HG02571 (cell line): ENCODE results near the gene PRKCA.
"Not testable (repeated sequence)": the region's sequence is repeated elsewhere in the genome, so short reads cannot be mapped to it uniquely, and the experiment has no call there.

Source experiments
- ATAC-seq: cut with Tn5 transposase; IDR thresholded peaks from one replicate; pipeline ENCODE4 v1.9.1; 2021; ENCODE audit warnings: mild to moderate bottlenecking, moderate library complexity; ENCODE audit not compliant: unreplicated experiment

The PRKCA gene

DNA sequence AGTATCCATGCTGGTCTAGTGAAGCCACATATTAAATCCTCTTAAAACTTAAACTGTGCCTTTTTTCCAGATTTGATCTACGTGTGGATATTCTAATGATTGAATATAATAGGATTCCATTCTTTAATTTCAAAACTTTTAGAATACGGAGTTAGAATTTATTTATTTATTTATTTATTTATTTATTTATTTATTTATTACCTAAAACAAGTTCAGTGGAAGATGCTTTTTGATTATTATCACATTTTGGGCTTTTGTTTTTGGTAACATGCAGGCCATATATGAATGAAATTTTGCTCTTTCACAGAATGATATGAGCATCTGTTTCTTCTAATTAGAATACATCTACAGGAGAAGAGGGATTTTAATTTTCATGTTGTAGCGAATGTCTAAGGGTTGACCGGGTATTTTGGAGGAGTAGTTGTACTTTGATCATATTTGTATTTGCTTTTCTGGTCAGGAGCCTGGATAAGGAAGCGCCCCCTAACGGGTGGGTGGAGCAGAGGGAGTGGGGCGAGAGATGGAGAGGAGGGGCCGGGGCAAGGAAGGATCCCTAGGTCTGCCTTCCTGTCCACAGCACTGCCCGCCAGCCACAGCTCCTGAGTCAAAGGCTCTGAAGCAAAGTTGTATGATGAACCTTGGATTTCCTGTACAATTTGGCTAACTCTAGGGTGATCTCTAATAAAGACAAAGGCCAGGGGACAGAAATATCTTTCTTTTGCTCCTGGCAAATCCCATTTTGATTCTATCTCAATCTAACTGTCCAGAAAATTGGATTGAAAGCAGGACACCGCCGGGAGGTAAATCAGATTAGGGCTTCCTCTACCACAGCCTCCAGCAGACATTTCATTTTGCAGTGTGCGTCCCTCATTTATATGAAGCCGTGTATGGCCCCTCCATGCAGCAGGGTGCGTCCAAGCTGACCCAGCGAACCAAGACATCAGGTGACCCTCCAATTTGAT lies 149.1 kb downstream of the PRKCA start:
- no peak for ATAC-seq

DNA sequence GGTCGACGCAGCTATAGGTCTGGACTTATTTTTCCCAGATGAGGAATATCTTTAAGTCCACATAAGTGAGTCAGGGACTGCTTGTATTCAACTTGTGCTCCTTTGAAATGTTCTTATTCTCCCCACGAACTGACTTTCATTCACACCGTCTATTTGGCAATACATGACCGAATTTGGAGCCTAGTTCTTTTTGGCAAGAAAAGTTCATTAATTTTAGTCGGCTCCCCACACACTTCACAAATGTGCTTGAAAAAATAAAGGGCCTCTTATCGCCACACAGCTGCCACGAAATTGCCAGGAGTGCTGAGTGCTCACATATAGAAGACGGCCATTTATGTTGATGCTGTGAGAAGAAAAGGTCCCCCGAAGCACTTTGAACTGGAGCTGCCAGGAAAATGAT lies 152.6 kb downstream of the PRKCA start:
- no peak for ATAC-seq

DNA sequence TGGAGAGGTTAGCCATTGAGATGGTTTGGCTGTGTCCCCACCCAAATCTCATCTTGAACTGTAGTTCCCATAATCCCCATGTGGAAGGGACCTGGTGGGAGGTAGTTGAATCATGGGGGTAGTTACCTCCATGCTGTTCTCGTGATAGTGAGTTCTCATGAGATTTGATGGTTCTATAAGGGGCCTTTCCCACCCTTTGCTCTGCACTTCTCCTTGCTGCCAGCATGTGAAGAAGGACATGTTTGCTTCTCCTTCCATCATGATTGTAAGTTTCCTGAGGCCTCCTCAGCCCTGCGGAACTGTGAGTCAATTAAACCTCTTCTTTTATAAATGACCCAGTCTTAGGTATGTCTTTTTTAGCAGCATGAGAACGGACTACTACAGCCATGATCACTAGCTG lies 155.1 kb downstream of the PRKCA start:
- not testable (repeated sequence) for ATAC-seq

DNA sequence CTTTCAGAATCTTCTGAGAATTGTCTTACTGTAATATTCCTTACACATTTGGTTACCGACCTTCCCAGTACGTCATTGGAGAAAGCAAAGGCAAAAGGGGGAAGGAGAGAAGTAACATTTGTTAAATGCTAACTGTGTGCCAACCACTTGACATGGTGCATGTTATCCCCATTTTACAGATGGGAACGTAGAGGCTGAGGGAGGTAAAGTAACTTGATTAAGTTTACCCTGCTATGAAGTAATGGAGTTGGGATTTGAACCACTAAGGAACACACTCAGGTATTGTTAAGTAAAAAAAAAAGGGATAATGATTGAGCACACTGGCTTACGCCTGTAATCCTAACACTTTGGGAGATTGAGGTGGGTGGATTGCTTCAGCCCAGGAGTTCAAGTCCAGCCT lies 156.4 kb downstream of the PRKCA start:
- ATAC-seq, result no peak

DNA sequence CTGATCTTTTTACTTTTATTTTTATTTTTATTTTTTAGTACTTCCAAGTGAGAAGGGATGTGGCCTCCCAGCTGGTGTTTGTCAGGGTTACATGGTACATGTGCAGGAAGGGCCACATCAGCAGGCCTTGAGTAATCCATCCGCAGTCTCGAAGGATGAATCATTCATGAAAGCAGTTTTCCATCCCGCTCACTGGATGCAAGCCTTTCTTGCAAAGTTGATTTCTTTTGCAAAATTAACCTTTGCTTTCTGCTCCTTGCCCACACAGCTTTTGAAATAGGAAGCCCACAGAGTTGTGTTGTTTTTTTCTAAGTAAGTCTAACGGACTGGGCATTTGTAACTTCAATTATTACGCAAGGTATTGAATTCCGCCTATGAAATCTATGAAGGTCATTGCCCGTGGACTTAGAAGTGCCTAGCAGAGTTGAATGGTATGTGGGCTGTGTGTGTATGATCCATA lies 157.4 kb downstream of the PRKCA start:
- no peak for ATAC-seq

DNA sequence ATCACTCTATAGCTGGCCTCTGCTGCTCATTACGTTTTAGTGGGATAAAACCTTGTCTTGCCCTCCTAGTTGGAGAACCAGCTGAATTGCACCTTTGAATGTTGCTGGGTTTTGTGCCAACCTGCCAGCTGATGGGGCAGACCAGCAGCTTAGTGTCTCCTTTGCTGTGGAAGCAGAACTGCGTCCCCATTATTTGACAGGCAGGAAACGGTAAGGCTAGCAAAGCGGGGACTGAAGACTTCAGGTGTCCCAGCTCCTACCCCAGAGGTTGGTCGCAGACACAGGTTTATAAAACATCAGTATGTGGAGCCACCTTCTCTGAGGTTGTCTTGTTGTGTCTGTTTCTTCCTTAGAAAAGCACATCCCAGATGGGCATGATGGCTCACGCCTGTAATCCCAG lies 158.1 kb downstream of the PRKCA start:
- no peak for ATAC-seq

DNA sequence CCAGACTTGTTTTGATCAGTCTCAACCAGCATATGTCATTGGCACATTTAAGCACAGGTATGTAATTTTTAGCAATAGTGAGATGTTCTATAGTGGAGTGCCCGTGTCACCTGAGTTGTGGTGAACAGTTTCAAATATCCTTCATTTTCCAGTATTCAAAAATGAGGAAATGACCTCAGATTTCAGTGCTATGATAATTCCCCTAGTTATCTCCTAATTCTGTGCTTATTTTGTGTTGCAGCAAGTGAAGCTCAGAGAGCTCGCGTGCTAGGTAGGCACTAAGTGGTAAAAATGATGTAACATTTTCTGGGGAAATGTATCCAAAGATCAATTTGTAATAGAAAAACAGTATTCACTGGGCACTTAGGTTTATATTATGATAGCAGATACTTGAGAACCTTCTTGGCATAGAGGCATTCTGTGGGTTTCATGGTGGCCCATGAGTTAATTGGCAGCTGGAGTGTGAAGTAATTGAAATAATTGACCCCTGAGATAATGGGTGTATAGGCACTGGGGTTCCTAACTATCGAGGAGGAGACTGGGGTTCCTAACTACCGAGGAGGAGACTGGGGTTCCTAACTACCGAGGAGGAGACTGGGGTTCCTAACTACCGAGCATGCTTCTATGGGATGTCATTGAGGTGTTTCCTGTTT lies 159.1 kb downstream of the PRKCA start:
- ATAC-seq, result no peak

DNA sequence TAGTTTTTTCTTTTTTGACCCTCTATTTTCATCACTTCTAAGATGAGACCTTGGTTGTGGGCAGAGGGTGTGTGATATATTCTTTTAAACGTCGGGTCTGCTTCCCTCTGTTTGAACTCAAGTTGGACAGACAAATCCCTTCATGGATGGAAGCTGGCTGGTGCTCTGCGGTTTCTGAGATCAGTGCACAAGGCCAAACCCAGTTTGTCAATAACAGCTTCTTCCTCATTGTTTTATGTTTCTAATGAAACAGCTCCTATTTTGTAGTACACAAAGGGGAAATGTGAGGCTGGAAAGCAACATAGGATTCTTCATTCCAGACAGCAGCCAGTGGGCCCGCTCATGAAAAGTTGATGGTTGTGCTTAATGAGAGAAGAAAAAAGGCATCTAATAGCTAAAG lies 159.6 kb downstream of the PRKCA start:
- ATAC-seq, result no peak

DNA sequence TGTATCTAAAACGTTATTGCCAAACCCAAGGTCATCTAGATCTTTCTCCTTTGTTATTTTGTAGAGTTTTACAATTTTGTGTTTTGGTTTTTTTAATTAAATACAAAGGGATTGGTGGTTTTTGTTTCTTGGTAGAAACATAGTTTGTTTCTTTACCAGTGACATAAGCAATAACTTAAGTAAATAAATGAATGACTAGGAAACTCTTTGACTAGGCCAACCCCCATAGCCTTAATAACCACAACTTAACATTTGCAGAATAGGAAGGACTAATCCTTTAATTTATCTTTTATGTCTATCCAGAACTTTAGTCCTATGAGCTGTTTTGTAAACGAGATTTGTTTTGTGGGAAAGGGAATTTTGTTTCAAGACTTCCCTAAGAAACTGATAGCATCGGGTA lies 162.5 kb downstream of the PRKCA start:
- no peak for ATAC-seq

DNA sequence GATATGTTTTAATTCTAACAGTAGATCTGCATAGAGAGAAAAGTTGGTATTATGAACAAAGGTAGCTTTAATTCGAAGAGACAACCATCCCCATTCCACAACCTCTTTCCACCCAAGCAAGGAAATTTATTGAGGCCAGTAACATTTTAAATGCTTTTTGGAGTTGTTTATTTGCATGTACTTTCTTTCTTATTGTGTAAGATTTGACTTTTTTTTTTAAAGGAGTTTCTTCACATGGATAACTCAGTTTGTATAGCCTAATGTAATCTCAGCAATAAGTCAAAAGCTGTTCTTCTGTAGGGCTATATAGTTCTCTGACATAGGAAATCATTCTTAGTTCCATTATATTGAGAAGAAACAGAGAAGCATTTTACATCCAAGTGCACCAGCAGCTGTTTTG lies 163.3 kb downstream of the PRKCA start:
- no peak for ATAC-seq

DNA sequence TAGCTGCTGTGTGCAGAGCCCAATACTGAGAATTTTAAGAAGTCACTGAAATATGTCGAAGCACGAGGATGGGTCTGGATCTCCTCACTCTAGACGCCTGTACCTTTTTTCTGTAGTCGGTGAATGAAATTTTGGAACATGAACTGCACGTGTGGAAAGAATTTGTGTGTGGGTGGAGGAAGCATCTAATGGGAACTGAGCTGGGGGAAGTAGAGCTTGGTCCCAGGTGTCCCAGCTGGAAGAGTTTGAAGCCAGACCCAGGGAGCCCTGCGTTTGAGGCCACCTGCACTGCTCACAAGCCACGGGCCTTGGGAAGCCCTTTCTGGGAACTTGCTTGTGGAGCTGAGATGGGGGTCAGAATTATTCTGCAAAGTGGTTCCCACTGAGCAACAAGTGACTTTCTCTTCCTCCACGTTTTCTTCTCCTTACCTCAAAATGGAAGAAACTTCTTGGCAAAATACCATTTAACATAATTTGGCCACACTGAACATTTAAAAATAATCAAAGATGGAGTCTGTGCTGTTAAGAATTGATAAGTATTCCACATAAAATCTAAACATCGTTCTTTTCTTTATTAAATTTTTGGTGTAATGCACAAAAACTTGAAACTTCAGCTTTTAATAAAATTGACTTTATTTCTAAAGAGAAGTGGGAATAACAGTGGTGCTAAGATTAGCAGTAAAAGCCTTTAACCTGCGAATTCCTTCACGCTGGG lies 163.8 kb downstream of the PRKCA start:
- ATAC-seq, result no peak

DNA sequence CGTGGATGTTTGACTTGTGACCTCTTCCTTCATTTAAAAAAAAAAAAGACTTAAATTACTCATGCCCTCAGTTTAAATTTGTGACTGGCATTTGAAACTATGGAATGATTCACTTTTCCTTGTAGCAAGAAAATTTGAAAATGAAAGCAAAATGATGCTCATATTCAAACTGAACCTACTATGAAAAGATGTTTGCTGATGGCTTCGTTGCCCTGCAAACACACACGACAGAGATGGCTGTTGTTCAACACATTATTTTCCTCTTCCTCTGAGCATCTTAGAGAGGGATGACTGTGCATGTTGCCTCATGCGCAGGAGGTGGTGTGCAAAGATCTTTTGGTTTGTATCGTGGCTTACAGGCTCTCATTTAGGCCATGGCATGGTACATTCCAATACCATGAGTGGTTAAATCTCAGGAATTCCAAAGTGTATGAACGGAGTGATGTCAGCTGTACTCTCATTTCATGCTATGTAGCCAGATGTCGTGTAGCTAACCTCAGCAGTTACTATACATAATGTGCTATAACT lies 164.5 kb downstream of the PRKCA start:
- no peak for ATAC-seq

DNA sequence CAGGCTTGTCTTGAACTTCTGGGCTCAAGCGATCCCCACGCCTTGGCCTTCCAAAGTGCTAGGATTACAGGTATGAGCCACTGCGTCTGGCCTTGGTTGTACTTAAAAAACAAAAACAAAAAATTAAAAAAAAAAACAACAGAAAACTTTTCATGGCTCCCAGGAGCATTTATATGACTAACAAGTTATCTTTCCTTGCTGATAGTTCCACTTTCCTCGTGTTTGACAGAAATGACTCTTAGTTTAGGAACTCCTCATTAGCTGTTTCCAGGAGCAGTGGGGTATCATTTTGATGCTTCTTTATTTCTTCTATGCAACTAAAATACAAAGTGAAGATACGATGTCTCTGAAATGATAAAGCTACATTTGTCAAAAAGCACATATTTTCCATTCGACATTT lies 165.4 kb downstream of the PRKCA start:
- no peak for ATAC-seq

DNA sequence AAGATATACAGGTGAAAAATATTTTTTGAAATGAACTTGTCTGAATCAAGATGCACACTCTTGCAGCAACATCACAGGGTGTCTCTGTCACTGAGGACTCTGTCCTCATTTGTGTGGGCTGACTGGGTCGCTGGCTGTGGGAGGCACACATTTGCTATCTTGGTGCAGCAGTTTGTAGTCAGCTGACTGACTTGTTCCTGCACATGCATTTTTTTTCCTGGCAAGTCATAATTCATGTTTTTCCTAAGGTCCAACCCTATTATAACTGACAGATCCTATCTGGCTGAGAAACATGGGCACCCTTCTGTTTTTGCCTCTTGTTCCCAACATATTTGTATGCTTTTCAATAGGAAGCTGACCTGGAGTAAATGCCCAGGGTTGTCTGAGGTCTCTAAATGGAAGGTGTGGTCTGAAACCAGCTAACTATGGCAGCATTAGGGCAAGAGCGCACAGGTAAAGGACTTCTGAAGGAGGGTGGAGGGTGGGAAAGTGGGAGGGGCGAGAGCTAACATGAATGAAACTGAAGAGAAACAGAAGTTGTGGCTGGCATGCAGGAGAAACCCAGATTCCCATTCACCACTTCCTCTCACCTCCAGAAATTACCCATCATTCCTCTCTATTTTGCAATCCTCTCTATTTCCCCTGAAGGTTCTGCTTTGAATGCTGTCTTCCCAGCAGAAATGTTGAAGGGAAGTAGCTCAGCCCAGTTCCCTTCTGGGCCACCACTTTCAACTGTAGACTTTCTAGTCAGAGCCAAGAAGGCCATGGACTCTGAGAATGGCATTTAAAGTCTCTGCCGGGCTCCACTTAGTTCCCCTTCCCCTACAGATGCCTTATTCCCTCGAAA lies 166.1 kb downstream of the PRKCA start:
- no peak for ATAC-seq

DNA sequence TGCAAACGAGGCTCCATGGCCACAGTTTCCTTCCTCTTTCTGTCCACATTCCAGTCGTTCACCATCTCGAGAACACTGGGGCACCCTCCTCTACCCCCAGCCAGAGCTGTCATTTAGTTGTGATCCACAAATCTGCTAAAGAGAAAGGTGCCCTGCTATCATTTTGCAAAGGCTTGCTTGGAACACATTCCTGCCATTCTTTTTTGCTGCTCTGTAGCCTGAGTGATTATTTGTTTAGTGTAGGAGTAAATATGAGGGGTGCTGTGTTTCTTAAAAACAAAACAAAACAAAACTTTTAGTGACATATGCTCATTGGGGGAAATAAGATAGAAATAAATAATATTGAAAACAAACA lies 166.7 kb downstream of the PRKCA start:
- ATAC-seq, result no peak

DNA sequence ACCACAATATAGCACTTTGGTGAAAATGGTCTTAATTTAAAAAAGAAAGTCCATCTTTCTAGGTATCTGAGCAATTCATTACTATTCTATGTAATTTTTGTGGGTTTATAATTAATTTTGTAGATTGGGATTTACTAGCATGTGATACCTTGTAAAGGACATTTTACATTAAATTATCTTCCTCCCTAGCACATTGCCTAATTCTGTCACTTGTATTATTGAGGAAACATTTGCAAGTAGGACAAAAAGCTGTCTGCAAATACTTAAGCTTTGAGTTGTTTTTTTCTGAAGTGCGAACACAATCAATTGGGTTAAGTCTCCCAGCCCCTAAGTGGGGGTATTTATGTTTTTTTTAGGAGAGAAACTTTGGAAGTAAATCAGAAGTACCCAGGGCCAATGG lies 167.0 kb downstream of the PRKCA start:
- ATAC-seq, result no peak

DNA sequence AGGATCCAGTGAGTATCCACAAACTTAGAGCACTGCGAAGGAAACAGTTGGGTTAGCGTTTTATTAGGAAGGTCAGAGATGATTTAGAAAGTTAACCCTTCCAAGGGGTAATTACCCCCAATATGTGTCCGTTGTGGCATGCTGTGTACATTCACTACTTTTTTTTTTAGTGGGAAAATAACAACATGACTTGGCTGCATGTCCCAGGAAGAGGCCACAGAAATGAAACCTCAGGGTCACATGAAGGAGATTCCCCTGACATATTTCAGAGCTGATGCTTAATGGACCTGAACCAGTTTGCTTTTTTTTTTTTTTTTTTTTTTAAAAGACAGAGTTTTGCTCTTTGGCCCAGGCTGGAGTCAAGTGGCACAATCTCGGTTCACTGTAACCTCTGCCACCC lies 167.5 kb downstream of the PRKCA start:
- ATAC-seq, result no peak

DNA sequence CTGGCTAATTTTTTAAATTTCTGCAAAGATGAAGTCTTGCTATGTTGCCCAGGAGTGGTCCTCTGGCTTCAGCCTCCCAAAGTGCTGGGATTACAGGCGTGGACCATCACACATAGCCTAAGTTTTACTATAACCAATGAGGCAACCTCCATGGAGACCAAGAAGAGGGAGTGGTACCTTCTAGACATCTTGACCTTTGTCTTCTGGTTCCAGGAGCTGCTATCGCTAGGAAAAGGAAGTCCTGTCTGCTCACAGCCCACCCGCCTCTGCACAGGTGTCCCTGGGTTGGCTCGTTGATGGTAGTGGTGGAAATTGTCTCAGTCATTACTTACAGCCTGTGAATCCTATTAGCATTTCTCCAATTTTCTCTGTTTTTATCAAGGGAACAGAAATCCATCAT lies 169.7 kb downstream of the PRKCA start:
- no peak for ATAC-seq

DNA sequence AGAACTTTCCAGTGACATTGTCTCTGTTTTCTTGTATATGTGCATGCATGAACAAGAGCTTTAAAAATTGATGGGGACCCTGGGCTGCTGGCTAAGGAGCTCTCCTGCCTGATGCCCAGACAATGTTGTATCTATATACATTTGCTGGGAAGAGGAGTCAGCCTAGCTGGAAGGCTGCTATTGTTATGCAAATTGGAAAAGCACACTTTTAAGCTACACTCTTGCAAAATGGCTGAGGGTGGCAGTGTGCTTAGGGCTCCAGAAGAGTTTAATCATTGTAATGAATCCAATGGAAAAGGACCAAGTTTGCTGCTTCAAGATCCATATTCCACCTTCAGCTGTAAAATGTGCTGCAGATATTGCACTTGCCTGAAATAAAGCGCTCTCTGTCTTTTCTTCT lies 171.8 kb downstream of the PRKCA start:
- no peak for ATAC-seq

DNA sequence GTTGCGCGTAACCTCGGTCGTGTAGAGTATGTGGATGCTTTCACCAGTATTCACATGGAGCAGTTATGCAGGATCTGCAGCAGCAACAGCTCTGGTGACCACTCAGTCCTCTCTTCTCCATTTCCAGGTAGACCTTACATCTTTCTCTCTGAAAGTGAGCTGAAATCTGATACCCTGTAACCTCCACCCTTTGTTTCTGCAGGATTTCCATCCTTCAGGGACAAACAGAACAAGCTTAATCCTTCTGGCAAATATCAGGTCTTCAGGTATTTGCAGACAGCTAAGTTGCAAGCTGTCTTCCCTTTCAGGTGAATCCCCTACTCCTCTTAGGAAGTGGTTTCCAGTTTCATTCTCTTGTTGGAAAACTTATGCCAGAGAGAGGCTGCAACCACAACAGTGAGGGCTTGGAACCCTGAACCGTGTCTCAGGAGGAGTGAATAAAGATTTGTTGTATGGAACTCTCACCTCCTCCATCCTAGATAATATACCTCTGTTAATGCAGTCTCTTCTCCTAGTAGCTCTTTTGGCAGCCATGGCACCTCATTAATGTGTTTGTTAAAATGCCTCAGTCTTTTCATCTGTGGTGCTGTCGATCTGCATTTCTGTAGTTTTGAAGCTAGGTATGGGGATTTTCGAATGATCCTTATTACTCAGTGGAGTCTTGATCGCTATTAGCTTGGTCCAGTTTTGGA lies 172.5 kb downstream of the PRKCA start:
- no peak for ATAC-seq
